K562 (cell line): ENCODE measurements around the gene EEFSEC.

Source experiments
- ATF1 ChIP-seq, 2 experiments: fragments of 450-650 bp in 1 of 2; IDR thresholded peaks; 2 replicates each; pipeline ENCODE4 v1.6.1; 2016; ENCODE audit warnings: missing compliant biosample characterization in 1 of 2, missing genetic modification characterization in 1 of 2
- NFIX ChIP-seq: fragments of 250-450 bp; sonication (Bioruptor Pico); IDR thresholded peaks from 2 replicates; pipeline ENCODE4 v1.4.0; 2020; ENCODE audit warnings: low read depth, mild to moderate bottlenecking, moderate library complexity
- ZBTB40 ChIP-seq, 2 experiments: fragments of 450-650 bp in 1 of 2; sonication (generic) in 1 of 2; formaldehyde crosslinking in 1 of 2; IDR thresholded peaks; 2 replicates each; pipeline versions ENCODE4 v1.7.1 to v1.9.0; 2016 to 2022; ENCODE audit warnings: inconsistent platforms in 1 of 2, mild to moderate bottlenecking in 1 of 2, missing genetic modification reagents in 1 of 2
- ZNF3 ChIP-seq: fragments of 250-450 bp; sonication (Bioruptor Pico); IDR thresholded peaks from 2 replicates; pipeline ENCODE4 v1.5.0; 2021; ENCODE audit warnings: mild to moderate bottlenecking, moderate library complexity
- TF ChIP-seq, protein P1 (sequence below): sonication (generic); formaldehyde crosslinking; IDR thresholded peaks from 2 replicates; pipeline ENCODE4 v1.8.1; 2023; ENCODE audit warnings: mild to moderate bottlenecking, missing genetic modification reagents

GRCh38 chr3:128362026-128362965 is 209.0 kb downstream of the EEFSEC start:
- TF ChIP-seq ZNF3 (CRISPR knock-in tag) (no peak), ATF1 (CRISPR knock-in tag; IDR thresholded peaks at IDR 0.05) (no peak), ATF1 (tag; IDR thresholded peaks at IDR 0.05) (no peak), NFIX (CRISPR knock-in tag) (no peak), ZBTB40 (IDR thresholded peaks at IDR 0.05) (no peak), ZBTB40 (CRISPR knock-in tag; IDR thresholded peaks at IDR 0.05) (no peak)
- TF ChIP-seq, protein P1, sequence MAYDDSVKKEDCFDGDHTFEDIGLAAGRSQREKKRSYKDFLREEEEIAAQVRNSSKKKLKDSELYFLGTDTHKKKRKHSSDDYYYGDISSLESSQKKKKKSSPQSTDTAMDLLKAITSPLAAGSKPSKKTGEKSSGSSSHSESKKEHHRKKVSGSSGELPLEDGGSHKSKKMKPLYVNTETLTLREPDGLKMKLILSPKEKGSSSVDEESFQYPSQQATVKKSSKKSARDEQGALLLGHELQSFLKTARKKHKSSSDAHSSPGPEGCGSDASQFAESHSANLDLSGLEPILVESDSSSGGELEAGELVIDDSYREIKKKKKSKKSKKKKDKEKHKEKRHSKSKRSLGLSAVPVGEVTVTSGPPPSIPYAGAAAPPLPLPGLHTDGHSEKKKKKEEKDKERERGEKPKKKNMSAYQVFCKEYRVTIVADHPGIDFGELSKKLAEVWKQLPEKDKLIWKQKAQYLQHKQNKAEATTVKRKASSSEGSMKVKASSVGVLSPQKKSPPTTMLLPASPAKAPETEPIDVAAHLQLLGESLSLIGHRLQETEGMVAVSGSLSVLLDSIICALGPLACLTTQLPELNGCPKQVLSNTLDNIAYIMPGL (CRISPR knock-in tag) = no peak
